Measurements from ENCODE around the gene AGAP1.

AGAP1 gene

GRCh38 chr2:235827585-235827992 is 333.7 kb downstream of the AGAP1 start:
- Histone ChIP-seq H3K79me2 (ENCODE audit: control insufficient read depth, low read length) (no peaks in the 10 kb centered on the region), H3K9me2 (replicated peaks; ENCODE audit: control insufficient read depth, low read length) (no peaks in the 10 kb centered on the region), H3K36me3 (ENCODE audit: control insufficient read depth, low read length) (no peaks in the 10 kb centered on the region), H3K27ac (ENCODE audit: low read depth, low read length) (no peak overlapping the region), H3K4me2 (ENCODE audit: low read length) (no peak overlapping the region), H3F3A (ENCODE audit: control insufficient read depth, insufficient read depth) (no peaks in the 10 kb centered on the region), H3K4me1 (ENCODE audit: control insufficient read depth, low read length) (no peaks in the 10 kb centered on the region), H4K20me1 (ENCODE audit: control insufficient read depth, insufficient read depth, low read depth, low read length) (no peaks in the 10 kb centered on the region), H3K4me3 (ENCODE audit: low read length) (no peak overlapping the region), H3K27me3 (ENCODE audit: control insufficient read depth, low read length) (no peaks in the 10 kb centered on the region), H3K9me3 (ENCODE audit: control insufficient read depth, insufficient read depth, low read length) (no peaks in the 10 kb centered on the region)
- TF ChIP-seq CTCF (IDR thresholded peaks at IDR 0.05; ENCODE audit: low read depth, low read length, poor library complexity, severe bottlenecking) (no peak), EZH2phosphoT487 (IDR thresholded peaks at IDR 0.05; ENCODE audit: borderline replicate concordance, low read length) (no peak)

GRCh38 chr2:235829726-235830125 is 335.9 kb downstream of the AGAP1 start:
- TF ChIP-seq CTCF (IDR thresholded peaks at IDR 0.05; ENCODE audit: low read depth, low read length, poor library complexity, severe bottlenecking) = no peak
- TF ChIP-seq EZH2phosphoT487 (IDR thresholded peaks at IDR 0.05; ENCODE audit: borderline replicate concordance, low read length) = no peak

GRCh38 chr2:235831755-235832154 is 337.9 kb downstream of the AGAP1 start:
- no peak for TF ChIP-seq EZH2phosphoT487 (IDR thresholded peaks at IDR 0.05; ENCODE audit: borderline replicate concordance, low read length)
- TF ChIP-seq CTCF (IDR thresholded peaks at IDR 0.05; ENCODE audit: low read depth, low read length, poor library complexity, severe bottlenecking) = no peak
- H3K4me1 ChIP-seq (ENCODE audit: control insufficient read depth, low read length) = no peaks in the 10 kb centered on the region
- H3K36me3 ChIP-seq (ENCODE audit: control insufficient read depth, low read length) = no peaks in the 10 kb centered on the region
- no peaks in the 10 kb centered on the region for H3K27me3 ChIP-seq (ENCODE audit: control insufficient read depth, low read length)
- H3K9me3 ChIP-seq (ENCODE audit: control insufficient read depth, insufficient read depth, low read length) = no peaks in the 10 kb centered on the region
- H3K27ac ChIP-seq (ENCODE audit: low read depth, low read length) = no peak overlapping the region
- no peak overlapping the region for H3K4me3 ChIP-seq (ENCODE audit: low read length)
- H3K9me2 ChIP-seq (replicated peaks; ENCODE audit: control insufficient read depth, low read length) = no peaks in the 10 kb centered on the region
- no peak overlapping the region for H3K4me2 ChIP-seq (ENCODE audit: low read length)
- H3K79me2 ChIP-seq (ENCODE audit: control insufficient read depth, low read length) = no peaks in the 10 kb centered on the region
- H4K20me1 ChIP-seq (ENCODE audit: control insufficient read depth, insufficient read depth, low read depth, low read length) = no peaks in the 10 kb centered on the region
- no peaks in the 10 kb centered on the region for H3F3A ChIP-seq (ENCODE audit: control insufficient read depth, insufficient read depth)

More at GRCh38 chr2:235829726-235830125, 335.9 kb downstream of the AGAP1 start:
- Histone ChIP-seq H3K27me3 (ENCODE audit: control insufficient read depth, low read length) (no peaks in the 10 kb centered on the region), H3K79me2 (ENCODE audit: control insufficient read depth, low read length) (no peaks in the 10 kb centered on the region), H3K9me3 (ENCODE audit: control insufficient read depth, insufficient read depth, low read length) (no peaks in the 10 kb centered on the region), H3K4me2 (ENCODE audit: low read length) (no peak overlapping the region), H3K9me2 (replicated peaks; ENCODE audit: control insufficient read depth, low read length) (no peaks in the 10 kb centered on the region), H3F3A (ENCODE audit: control insufficient read depth, insufficient read depth) (no peaks in the 10 kb centered on the region), H4K20me1 (ENCODE audit: control insufficient read depth, insufficient read depth, low read depth, low read length) (no peaks in the 10 kb centered on the region), H3K4me1 (ENCODE audit: control insufficient read depth, low read length) (no peaks in the 10 kb centered on the region), H3K4me3 (ENCODE audit: low read length) (no peak overlapping the region), H3K27ac (ENCODE audit: low read depth, low read length) (no peak overlapping the region), H3K36me3 (ENCODE audit: control insufficient read depth, low read length) (no peaks in the 10 kb centered on the region)

GRCh38 chr2:235832941-235833340 is 339.1 kb downstream of the AGAP1 start:
- Histone ChIP-seq H3K27ac (ENCODE audit: low read depth, low read length) (no peak overlapping the region), H4K20me1 (ENCODE audit: control insufficient read depth, insufficient read depth, low read depth, low read length) (no peaks in the 10 kb centered on the region)

More at GRCh38 chr2:235832941-235833340, 339.1 kb downstream of the AGAP1 start:
- Histone ChIP-seq H3K4me2 (ENCODE audit: low read length) (no peak overlapping the region), H3K4me1 (ENCODE audit: control insufficient read depth, low read length) (no peaks in the 10 kb centered on the region), H3K4me3 (ENCODE audit: low read length) (no peak overlapping the region), H3K79me2 (ENCODE audit: control insufficient read depth, low read length) (no peaks in the 10 kb centered on the region), H3K9me3 (ENCODE audit: control insufficient read depth, insufficient read depth, low read length) (no peaks in the 10 kb centered on the region), H3F3A (ENCODE audit: control insufficient read depth, insufficient read depth) (no peaks in the 10 kb centered on the region), H3K36me3 (ENCODE audit: control insufficient read depth, low read length) (no peaks in the 10 kb centered on the region), H3K9me2 (replicated peaks; ENCODE audit: control insufficient read depth, low read length) (no peaks in the 10 kb centered on the region), H3K27me3 (ENCODE audit: control insufficient read depth, low read length) (no peaks in the 10 kb centered on the region)
- no peak for TF ChIP-seq EZH2phosphoT487 (IDR thresholded peaks at IDR 0.05; ENCODE audit: borderline replicate concordance, low read length)
- no peak for TF ChIP-seq CTCF (IDR thresholded peaks at IDR 0.05; ENCODE audit: low read depth, low read length, poor library complexity, severe bottlenecking)

Measured in DOHH2 (cell line).